GM18873 (cell line): ENCODE measurements around the gene EID1.
"Not testable (repeated sequence)": the region's sequence is repeated elsewhere in the genome, so short reads cannot be mapped to it uniquely, and the experiment has no call there.

ENCODE experiments used
- ATAC-seq: cut with Tn5 transposase; IDR thresholded peaks from one replicate; pipeline ENCODE4 v1.9.1; 2021; ENCODE audit warnings: mild to moderate bottlenecking, moderate library complexity, moderate number of reproducible peaks; ENCODE audit not compliant: unreplicated experiment, low FRiP score

The EID1 gene, protein sequence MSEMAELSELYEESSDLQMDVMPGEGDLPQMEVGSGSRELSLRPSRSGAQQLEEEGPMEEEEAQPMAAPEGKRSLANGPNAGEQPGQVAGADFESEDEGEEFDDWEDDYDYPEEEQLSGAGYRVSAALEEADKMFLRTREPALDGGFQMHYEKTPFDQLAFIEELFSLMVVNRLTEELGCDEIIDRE

DNA sequence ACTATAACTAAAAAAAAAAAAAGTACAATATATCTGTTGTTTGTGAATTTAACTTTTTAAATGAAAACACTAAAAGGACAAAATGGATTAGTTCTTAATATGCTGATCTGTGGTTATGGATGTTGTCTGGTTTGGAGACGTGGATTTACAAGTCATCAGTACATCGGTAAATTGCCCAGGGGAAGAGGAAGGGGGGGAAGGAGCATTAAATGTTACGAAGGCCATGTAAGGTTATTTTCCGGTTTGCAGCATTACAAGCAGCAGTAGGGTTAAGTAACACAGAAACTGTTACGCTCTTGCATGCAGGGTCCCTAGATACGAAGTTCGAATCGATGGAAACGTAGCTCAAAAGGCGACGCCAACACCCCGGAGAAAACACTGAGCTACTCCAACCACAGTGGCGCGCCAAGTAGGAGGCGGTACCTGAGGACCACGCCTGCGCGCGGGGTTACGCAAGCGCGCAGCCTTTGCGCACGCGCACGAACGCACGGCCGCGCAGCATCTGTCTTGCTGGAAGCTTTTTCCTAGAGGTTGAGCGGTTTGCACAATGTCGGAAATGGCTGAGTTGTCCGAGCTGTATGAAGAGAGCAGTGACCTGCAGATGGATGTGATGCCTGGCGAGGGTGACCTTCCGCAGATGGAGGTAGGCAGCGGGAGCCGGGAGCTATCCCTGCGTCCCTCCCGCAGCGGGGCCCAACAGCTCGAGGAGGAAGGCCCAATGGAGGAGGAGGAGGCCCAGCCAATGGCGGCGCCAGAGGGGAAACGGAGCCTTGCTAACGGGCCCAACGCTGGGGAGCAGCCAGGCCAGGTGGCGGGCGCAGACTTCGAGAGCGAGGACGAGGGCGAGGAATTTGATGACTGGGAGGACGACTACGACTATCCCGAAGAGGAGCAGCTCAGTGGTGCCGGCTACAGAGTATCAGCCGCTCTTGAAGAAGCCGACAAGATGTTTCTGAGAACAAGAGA lies at the start of gene EID1:
Gene EID1 (plus strand): TSS at position 505 of the 966 bp plus-strand sequence. CDS start 43 bp downstream, at position 548.
- peak; percentile 89 for ATAC-seq

DNA sequence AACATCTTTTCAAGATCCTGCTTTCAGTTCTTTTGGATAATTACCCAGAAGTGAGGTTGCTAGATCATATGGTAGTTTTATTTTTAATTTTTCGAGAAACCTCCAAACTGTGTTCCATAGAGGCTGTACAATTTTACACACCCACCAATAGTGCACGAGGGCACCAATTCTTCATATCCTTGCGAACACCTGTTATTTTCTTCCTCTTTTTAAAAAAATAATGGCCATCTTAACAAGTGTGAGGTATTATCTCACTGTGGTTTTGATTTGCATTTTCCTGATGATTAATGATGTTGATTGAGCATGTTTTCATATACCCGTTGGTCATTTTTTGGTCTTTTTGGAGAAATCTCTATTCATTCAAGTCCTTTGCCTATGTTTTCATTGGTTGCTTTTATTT lies 49.5 kb upstream of the EID1 start:
- no peak for ATAC-seq

DNA sequence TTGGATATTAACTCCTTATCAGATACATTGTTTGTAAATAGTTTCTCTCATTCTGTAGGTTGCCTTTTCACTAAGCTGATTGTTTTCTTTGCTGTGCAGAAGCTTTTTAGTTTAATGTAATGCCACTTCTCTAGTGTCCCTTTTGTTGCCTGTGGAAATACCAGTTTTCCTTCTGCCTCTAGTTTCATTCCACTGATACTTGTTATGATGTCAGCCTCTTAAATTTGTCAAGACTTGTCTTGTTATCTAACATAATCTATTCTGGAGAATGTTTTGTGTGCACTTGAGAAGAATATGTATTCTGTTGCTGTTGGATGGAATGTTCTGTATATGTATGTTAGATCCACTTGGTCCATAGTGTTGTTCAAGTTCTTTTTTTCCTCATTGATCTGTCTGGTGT lies 49.0 kb upstream of the EID1 start:
- ATAC-seq, result no peak

DNA sequence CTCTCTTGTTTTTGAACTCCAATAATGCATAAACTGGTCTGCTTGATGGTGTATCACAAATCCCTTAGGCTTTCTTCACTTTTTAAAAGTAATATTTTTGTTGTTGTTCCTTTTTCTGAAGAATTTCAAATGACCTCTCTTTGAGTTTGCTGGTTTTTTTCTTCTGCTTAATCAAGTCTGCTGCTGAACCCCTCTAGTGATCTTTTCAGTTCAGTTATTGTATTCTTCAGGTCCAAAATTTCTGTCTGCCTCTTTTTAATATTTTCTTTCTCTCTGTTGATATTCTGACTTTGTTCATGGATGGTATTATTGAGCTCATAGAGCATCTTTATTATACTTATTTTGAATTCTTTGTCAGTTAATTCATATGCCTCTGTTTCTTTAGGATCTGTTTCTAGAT lies 45.3 kb upstream of the EID1 start:
- no peak for ATAC-seq

DNA sequence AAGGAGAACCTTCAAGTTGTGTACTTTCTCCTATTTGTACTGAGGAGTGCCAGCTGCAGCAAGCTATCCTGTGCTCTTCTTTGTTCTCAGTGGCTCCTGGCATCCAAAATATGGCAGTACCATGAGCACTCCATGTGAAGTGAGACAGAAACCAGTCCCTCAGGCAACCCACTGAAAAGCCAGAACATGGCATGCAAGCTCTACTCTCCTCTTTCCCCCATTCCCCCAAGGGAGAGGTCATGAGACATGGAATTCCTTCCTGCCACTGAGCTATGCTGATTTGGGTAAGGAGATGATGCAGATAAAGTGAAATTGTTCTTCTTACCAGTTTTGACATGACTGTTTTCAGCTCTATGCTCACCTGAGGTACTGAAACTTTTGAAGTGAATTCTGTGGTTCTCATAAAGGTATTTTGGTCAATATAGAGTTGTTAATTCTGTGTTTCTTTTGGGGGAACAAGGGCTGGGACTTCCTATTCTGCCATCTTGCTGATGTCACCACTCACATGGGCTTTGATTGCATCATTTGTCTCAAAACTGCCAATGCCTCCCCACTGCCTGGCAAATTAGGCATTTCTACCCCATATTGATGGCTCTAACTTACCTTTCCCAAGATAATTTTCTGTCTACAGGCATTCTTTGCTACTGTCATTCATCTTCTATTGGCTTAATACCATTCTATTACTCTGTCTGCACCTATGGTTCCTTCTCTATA lies 44.3 kb upstream of the EID1 start:
- no peak for ATAC-seq

DNA sequence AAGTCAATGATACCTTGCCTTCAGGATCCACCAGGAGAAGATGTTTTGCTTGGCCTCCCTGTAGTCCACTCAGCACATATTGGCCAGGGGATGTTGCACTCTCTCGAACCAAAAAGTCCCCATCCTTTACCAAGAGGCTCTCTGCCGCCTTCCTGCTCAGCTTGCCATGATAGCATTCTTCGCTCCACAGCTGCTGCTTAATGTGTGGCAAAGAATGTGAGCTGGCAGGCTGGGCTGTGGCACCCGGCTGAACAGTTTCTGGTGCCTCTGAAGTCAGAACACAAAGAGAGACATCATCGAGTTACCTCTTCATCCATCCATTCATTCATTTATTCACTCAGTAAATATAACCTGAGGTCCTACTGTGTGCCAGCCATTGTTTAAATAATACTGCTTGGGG lies 43.2 kb upstream of the EID1 start:
- no peak for ATAC-seq

DNA sequence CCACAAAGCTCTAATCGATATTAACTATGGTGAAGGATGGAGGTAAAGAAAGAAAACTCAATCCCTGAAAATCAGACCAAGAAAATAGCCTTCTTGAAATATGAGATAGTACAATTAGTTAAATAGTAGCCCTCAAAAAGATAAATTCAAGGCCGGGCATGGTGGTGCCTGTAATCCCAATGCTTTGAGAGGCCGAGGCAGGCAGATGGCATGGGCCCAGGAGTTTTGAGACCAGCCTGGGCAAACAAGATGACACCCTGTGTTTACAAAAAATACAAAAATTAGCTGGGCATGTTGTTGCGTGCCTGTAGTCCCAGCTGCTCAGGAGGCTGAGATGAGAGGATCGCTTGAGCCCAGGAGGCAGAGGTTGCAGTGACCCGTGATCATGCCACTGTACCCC lies 35.4 kb upstream of the EID1 start:
- no peak for ATAC-seq

DNA sequence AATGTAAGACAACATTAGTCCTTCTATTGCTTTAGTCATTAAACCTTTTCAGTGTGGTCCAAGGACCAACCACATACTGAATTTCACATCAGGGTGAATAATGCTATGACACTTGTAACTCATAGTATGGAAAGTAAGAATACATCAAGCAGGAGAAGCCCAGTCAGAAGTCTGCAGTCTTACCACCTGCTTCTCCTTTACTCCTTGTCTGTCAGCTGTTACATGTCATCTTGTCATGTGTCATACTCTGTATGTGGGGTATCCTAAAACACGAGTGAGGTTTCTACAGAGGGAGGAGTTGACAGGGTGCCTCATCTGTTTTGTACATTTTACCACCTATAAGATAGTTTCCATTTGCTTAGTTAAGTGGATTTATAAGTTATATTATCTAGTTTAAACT lies 32.8 kb upstream of the EID1 start:
- no peak for ATAC-seq

DNA sequence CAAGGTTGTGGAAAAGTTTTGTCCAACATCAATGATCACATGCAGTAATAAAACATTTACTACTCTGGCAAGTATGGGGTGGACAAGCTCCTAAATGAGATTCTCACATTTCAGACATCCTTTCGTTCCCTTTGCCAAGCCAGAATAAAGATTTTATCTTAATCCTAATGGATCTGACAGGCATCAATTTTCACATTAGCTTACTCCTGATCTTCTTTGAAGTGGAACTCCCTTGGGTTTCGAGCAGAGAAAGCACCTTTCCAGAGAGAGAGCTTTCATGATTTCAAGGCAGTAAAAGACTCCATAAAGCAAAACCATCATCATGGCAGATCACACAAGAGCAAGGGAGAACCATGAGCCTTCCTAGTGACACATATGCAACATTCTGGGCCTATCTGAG lies 27.3 kb upstream of the EID1 start:
- no peak for ATAC-seq

DNA sequence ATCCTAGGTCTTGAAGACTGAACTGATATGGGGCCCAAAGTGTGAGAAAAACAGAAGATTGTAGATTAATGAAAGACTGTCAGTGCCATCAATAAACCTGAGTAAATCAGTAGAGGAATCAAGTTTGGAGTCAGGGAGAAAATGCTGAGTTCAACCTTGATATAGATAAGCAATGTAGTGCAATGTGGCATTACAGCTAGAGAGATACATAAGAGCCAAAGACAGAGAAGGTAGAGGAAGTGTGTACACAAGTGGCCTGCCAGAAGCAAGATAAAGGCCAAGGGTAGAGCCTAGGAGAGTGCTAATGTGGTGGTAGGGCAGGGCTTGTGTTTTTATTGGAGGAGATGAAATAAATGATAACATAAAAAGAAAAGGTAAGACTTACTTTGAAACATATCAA lies 26.0 kb upstream of the EID1 start:
- ATAC-seq, result no peak

DNA sequence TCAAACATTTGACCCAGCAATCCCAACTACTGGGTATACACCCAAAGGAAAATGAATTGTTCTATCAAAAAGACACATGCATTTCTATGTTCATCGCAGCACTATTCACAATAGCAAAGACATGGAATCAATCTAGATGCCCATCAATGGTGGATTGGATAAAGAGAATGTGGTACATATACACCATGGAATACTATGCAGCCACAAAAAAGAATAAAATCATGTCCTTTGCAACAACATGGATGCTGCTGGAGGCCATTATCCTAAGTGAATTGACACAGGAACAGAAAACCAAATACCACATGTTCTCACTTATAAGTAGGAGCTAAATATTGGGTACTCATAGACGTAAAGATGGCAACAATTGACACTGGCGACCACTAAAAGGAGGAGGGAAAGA lies 23.5 kb upstream of the EID1 start:
- ATAC-seq, result not testable (repeated sequence)

DNA sequence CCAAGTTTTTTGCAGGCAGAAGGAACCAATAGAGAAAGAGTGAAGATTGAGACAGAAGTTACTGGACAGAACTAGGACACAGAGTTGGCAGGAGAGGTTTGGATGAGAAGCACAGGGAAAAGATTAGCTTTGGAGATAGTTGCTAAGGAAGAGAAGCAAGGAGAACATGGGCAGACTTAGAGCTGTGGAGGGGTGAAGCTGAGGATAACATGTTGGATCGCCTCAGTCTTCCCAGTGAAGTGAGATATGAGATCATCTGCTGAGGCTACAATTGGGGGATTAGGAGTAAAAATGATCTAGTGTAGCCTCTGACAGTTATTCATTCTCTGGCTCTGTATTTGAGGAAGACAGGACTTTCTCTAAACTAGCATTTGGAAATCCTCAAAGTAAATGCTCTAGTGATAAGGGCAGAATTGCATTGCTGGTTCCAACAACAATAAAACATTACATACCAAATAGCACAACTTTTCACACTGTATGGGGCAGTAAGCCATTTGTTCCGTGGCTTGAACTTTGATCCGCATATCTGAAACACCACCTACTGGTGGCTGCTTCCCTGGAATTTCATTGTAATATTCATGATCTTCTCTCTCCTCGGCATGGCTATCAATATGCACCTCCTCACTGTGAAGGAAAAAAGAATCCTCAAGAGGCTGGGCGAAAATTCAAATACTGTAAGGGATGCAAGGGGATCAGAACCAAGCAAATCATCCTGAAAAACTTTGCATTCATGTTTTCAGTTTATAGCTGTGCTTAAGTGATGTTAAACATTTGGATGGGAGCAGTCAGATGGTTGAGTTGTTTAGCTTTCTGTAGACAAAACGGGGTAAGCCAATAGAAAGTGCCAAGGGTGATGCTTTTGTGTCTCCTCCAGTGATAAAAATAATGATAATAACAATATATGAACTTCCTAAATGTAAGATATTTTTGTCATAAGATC lies 22.2 kb upstream of the EID1 start:
- no peak for ATAC-seq

DNA sequence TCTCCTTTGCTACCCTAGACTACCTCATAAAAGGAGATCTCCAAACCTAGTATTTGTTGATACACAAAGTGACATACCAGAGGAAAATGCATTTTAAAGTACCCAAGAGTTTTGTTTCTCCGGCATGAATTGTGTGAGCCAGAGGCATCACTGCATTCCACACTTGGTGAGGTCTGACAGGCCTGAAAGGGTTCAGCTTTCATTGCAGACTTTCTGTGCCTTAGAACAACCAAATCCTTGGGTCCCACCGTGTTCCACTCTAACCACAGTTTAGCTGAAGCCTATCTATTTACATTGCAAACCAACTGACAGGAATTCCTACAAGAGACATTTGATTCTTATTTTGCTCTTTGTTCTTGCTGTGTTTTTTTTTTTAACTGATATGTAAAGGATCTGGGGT lies 21.0 kb upstream of the EID1 start:
- ATAC-seq, result no peak

DNA sequence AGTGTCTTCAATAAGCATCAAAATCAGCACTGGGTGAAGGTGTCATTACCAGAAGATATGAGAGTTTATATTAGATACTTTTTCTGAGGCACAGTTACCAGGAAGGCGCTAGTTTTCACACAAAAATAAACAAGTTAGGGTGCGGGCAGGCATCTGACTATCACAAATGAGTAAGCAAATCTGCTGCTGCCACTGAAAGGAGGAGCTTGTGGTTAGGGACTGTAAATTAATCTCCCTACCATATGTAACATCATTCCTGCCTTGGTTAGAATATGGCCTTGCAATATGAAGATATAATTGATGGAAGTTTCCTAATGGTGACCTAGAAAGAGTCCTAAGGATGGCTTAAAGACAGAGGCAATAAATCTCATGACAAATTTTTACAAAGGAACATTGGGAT lies 19.5 kb upstream of the EID1 start:
- no peak for ATAC-seq

DNA sequence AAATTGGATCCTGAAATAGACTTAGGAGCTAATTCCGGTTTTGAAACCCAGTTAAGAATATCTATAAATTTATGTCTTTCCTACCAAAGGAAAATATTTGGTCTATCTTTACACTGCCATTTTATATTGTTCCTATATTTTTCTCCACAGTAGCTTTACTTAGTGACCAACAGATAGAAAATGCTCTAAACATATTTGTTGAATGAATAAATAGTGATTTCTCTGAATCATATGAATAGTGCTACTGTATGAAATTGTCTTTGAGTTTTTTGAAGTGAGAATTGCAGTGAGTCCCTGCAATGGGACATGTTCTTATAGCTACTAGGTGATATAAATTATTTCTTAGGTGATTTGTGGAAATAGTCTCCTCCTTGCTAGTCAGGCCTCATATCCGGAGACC lies 18.5 kb upstream of the EID1 start:
- no peak for ATAC-seq

DNA sequence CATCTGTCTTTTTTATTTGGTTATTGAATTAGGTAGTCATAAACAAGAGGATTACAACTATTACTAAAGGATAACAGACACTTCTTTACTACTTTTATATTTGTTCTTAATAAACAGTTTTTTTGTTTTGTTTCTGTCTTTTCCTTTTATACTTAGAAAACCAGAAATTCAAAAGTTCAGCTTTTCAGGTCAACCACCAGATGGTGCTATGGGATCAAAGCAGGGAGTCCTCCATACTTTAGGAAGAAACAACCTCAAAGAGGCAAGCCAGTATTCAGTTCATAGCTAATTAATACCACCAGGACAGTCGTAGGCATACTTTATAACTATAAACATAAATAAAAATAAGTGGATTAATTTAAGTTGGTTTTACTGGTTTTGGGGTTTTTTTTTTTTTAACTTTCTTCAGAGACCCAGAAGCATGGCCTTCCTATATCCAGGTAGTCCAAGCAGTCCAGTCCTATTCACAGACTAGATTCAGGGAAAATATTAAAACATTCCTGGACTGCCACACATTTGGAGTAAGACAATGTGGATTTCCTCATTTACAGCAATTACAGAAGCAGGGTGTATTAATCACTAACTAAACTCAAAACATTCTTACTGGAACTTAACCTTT lies 16.0 kb upstream of the EID1 start:
- ATAC-seq, result no peak

DNA sequence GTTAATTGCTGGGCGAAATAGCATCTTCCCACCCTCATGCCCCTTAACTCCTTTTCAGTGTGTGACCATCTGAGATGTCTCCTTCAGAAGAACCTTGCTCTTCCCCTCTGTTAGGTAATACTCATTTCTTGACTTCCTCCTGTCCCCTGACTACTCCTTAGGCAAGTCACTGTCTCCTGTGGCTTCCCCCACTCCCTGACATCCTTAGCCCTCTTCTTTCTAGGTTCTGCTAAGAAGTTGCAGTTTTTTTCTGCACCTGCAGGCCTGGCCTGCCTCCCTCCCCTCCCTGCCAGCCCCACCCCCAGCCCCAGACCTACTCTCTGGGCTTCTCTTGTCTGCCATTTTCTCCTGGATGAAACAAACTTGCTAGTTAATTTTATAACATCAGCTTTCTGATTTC lies 15.2 kb upstream of the EID1 start:
- no peak for ATAC-seq

DNA sequence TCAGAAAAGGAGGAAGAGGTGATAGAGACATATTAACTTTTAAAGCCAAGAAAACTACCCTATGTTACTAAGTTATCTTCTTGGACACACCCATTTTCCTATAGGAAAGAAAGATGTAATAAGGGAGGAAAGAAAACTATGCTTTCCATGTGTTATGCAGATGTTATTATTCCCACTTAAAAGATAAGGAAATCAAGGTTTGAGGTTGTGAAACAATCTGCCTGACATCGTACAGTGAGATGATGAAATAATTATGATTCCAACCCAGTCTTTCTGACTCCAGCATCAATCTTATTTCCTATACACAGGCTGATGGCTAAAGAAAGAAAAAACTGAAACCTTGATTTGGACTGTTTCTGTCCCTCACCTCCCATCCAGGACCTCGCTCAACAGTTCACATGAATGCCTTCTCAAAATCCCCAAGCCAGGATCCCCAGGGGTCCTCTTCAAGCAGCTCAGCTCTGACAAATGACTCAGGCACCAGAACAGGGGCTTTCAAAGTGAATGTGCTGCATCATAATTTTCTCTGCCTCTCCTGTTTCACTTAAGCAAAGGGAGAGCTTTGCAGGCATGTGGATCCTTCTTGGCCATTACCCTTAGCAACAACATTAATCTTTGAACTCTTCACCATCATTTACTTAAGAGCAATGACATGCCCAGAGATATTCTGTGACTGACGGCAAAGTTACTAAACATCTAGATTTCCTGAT lies 12.4 kb upstream of the EID1 start:
- no peak for ATAC-seq

DNA sequence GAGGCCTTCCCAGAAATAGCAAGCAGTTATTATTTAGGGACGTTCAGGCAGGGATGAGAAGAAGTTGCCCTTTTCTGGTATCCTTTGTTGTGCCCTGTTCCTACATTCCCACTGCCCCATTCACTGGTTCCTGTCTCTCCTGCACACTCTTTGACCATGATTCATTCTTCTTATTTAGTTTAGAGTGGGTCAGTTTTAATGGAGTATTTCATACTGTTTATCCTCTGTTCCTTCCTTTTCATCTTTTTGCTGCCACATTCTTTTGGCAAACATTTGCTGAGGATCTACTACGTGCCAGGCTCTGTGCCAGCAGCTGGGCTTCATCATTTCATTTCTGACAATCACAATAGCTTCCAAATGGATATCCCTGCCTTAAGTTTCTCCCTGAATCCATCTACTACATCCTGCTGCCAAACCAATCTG lies 11.8 kb upstream of the EID1 start:
- no peak for ATAC-seq
